Prostate gland (tissue), 2 donors: ENCODE measurements around the gene CFAP45. TPM values are rescaled to one million over a fixed set of nuclear protein-coding genes. Genes with fewer than 3 reads are reported as not detected.
A peak's percentile ranks its signal among the peaks of the same experiment; 100 is the strongest.

Experiments
- DNase-seq: peaks from one replicate; pipeline ENCODE4 v3.0.0-alpha.2; 2019; ENCODE audit warnings: low spot score
- H3K27ac ChIP-seq, 2 donors: fragments of 200-600 bp; sonication (generic); 2 replicates each; pipeline ENCODE4 v1.5.1; 2017 to 2019
- H3K27me3 ChIP-seq: fragments of 200-600 bp; sonication (generic); replicated peaks from 2 replicates; pipeline ENCODE4 v1.5.1; 2019; ENCODE audit not compliant: insufficient read depth
- H3K36me3 ChIP-seq, 2 donors: fragments of 200-600 bp; sonication (generic); 1 replicate in 1 of 2; 2 replicates in 1 of 2; pipeline versions ENCODE4 v1.5.1 to v1.8.1; 2017 to 2019
- H3K4me1 ChIP-seq: fragments of 200-600 bp; sonication (generic); replicated peaks from 2 replicates; pipeline ENCODE4 v1.5.1; 2019
- H3K4me3 ChIP-seq, 2 donors: fragments of 200-600 bp; sonication (generic); 2 replicates each; pipeline ENCODE4 v1.5.1; 2017 to 2019
- H3K9me3 ChIP-seq: fragments of 200-600 bp; sonication (generic); 2 replicates; pipeline ENCODE4 v1.5.1; 2017
- POLR2A ChIP-seq: fragments of 450-650 bp; IDR thresholded peaks from one replicate; pipeline ENCODE4 v1.6.1; 2016; ENCODE audit warnings: antibody characterized with exemption, mild to moderate bottlenecking
- POLR2AphosphoS5 ChIP-seq: sonication (generic); formaldehyde crosslinking; IDR thresholded peaks from one replicate; pipeline ENCODE4 v1.6.1; 2017; ENCODE audit warnings: antibody characterized with exemption
- WGBS: methylation state at CpG from one replicate; pipeline ENCODE4 v1.1.5; 2018; 5-methylcytosine and 5-hydroxymethylcytosine counted together
- intact Hi-C: fragments of 100-400 bp; cut with DNase I; formaldehyde crosslinking; loops from one replicate; pipeline ENCODE4 v1.14.2; 2022
- total RNA-seq, 2 donors: library from RNA; depleted of rRNA; stranded (reverse); fragments of >200 nt; gene quantifications; one replicate each; pipeline ENCODE4 v1.1.0, GENCODE V29; 2016
- TF ChIP-seq, protein P1 (sequence below), 4 experiments: fragments of 200-600 bp in 2 of 4; fragments of 450-650 bp in 2 of 4; sonication (generic) in 2 of 4; IDR thresholded peaks; 1 replicate in 3 of 4; 2 replicates in 1 of 4; pipeline ENCODE4 v1.5.1; 2016 to 2019; ENCODE audit warnings: antibody characterized with exemption in 4 of 4, mild to moderate bottlenecking in 2 of 4, moderate library complexity in 2 of 4

The CFAP45 gene
- total RNA-seq, 2 donors from 2014 or later: 2.6 TPM; not detected in 1

DNA sequence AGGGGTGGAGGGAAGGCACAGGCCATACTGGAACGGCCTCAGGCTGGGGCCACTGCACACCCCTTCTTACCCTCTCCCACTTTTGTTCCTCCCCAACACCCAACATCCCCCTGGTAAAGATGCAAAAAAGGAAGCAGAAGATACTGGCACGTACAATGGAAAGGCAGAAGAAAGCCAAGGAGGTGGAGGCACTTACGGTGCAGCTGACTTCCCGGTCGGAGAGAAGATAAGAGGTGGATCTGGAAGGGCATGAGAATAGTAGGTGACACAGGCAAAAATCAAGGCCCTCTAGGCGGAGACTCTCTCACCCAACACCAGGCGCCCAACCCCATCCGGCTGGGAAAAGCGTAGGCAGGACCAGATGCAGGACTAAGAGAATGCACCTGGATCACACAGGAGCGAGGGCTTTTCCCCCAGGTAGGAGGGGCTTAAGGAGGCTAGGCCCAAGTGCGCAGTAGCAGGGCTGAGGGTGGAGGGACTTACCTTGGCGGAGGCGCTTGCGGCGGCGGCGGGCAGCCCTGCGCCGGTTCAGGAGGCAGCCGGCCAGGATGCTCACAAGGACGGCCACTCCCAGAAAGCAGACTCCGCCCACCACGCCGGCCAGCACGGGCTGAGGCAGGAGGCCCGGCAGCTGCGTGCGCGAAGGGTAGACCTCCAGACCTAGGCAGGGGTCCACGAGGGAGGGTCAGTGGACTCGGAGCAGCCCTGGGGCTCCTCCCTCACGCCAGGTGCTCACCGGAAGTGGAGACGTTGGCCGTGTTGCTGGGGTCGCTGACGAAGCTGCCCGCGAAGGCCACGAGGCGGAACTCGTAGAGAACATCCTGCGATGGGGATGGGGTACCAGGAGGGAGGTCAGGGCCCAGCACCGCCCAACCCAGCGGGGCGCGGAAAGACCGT lies 29.4 kb upstream of the CFAP45 start:
- H3K9me3 ChIP-seq: no peaks in the 10 kb centered on the region
- TF ChIP-seq POLR2A (no peak), POLR2AphosphoS5 (no peak)
- H3K4me3 ChIP-seq: no peak overlapping the region
- peaks cover 5% of the 10 kb centered on the region for H3K4me1 ChIP-seq
- H3K27ac ChIP-seq: peak overlapping the region in 1 of 2 donors; percentile 11
- H3K27me3 ChIP-seq: no peaks in the 10 kb centered on the region
- peak; percentile 58 for DNase-seq
- intact Hi-C loops: loop anchor here (10.0 kb wide), 1 partner anchor 75 kb away; no protein-coding TSS in a partner anchor
- WGBS: 82% methylated on average over 48 of the region's 48 CpGs
- no peaks in the 10 kb centered on the region for H3K36me3 ChIP-seq

DNA sequence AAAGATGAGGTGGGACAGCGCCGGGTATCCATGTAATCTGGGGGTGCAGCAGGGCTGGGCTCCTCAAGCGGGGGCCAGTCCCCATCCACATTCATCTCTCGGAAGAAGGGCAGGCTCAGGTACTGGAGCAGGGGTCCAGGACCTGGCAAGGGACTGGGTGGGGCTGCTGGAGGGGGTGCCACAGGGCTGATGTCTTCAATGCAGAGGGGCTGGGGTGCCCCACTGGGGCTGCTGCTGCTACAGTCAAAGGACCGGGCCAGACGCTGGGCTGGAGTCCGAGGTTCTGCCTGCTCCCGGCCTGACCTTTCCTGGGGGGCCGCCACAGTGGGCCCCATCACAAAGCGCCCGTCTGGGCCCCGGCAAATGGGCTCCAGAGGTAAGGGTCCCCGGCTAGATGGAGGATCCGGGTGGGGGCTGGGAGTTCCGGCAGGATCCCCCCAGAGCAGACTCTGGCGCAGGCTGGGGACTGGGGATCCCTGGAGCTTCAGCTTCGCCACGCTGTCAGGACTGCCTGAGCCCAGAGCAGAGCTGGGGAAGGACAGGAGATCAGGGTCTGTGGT lies 28.6 kb upstream of the CFAP45 start:
- TF ChIP-seq, protein P1, sequence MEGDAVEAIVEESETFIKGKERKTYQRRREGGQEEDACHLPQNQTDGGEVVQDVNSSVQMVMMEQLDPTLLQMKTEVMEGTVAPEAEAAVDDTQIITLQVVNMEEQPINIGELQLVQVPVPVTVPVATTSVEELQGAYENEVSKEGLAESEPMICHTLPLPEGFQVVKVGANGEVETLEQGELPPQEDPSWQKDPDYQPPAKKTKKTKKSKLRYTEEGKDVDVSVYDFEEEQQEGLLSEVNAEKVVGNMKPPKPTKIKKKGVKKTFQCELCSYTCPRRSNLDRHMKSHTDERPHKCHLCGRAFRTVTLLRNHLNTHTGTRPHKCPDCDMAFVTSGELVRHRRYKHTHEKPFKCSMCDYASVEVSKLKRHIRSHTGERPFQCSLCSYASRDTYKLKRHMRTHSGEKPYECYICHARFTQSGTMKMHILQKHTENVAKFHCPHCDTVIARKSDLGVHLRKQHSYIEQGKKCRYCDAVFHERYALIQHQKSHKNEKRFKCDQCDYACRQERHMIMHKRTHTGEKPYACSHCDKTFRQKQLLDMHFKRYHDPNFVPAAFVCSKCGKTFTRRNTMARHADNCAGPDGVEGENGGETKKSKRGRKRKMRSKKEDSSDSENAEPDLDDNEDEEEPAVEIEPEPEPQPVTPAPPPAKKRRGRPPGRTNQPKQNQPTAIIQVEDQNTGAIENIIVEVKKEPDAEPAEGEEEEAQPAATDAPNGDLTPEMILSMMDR (IDR thresholded peaks at IDR 0.05): no peak
- TF ChIP-seq POLR2AphosphoS5: no peak
- no peak for TF ChIP-seq POLR2A
- Histone ChIP-seq H3K4me3 (no peak overlapping the region), H3K36me3 (no peaks in the 10 kb centered on the region), H3K9me3 (no peaks in the 10 kb centered on the region), H3K27ac (no peak overlapping the region), H3K27me3 (no peaks in the 10 kb centered on the region), H3K4me1 (peaks cover 8% of the 10 kb centered on the region)
- no peak for DNase-seq
- WGBS: 91% methylated on average over 18 of the region's 18 CpGs
- intact Hi-C loops: loop anchor here (10.0 kb wide), 1 partner anchor 74 kb away; no protein-coding TSS in a partner anchor

DNA sequence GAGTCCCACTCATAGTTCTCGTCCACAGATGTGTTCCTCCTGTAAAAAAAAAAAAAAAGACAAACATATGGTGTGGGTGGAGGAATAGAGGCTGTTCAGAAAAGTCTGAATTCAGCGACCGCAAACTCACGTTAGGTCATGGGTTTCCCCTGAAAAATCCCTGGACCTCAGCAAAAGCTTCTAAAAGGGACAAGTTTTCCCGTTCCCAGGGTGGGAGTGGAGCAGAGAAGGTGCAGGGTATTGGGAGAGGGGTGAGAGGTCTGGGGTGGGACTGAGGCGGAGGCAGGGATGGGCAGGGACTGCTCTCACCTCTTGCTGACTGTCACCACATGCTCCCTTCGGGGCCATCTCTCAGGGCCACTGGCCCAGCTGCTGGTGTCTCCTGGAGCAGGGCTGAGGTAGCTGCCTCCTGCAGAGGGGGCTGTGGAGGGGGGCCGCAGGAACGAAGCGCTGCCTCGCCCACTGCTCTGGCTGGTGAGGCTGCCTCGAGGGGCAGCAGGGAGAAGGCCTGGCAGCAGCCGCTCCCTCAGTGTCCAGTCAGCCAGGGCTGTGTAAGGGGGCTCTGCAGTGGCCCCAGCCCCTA lies 28.0 kb upstream of the CFAP45 start:
- Histone ChIP-seq H3K4me3 (no peak overlapping the region), H3K9me3 (no peaks in the 10 kb centered on the region), H3K36me3 (no peaks in the 10 kb centered on the region), H3K4me1 (peaks cover 14% of the 10 kb centered on the region), H3K27me3 (no peaks in the 10 kb centered on the region), H3K27ac (no peak overlapping the region)
- WGBS: 72% methylated on average over 13 of the region's 13 CpGs
- DNase-seq: no peak
- intact Hi-C loops: loop anchor here (10.0 kb wide), 1 partner anchor 73 kb away; no protein-coding TSS in a partner anchor
- TF ChIP-seq, protein P1 (IDR thresholded peaks at IDR 0.05): no peak
- TF ChIP-seq POLR2A (no peak), POLR2AphosphoS5 (no peak)

DNA sequence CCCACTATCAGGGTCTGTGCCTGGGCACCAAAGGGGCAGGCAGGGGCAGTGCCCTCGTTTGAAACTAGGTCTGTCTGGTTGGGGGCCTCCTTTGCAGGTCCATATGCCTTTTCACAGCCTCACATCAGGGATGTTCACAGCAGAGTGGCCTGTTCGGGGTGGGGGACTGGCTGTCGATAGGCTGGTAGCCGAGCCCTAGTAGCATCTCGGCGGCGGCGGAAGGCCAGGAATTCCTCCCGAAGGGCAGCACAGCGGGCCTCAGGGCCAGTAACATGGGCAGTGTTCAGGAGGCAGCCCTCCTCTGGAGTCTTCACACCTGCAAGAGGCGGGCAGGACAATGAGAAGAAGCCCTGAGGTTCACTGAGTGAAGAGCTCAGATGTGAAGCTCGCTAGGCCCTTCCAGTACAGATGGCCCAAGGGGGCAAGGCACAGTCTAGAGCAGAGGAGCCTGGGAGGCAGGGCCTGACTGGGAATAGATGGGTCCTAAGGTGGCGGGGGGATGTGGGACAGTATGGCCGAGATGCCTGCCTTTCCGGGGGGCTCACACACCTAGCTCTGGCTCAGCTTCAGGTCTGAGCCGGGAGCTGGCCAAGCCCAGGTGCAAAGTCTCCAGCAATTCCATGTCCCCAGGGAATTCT lies 27.4 kb upstream of the CFAP45 start:
- intact Hi-C loops: loop anchor here (10.0 kb wide), 1 partner anchor 73 kb away; no protein-coding TSS in a partner anchor
- TF ChIP-seq POLR2AphosphoS5 (no peak), POLR2A (no peak)
- TF ChIP-seq, protein P1 (IDR thresholded peaks at IDR 0.05): no peak

DNA sequence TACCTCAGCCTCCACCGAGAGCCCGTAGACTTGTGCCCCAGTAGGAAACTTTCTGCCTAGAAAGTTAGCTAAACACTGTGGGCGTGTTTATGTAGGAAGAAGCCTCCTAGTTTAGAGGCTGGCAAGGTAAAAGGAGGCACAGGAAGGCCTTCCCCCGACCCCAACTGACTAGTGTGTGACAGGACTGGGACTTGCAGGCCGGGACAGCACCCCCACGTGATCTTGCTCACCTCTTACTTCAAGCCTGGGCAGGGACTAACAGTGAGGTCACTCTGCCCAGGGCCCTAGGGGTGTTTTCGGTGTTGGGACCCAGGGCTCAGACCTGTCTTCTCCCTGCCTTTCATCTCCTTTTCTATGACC lies 25.7 kb upstream of the CFAP45 start:
- H3K9me3 ChIP-seq: no peaks in the 10 kb centered on the region
- intact Hi-C loops: loop anchor here (10.0 kb wide), 1 partner anchor 71 kb away; no protein-coding TSS in a partner anchor
- no peaks in the 10 kb centered on the region for H3K36me3 ChIP-seq
- 2% methylated on average over 7 of the region's 7 CpGs for whole genome bisulfite sequencing
- TF ChIP-seq POLR2AphosphoS5: peak; percentile 1
- no peak for TF ChIP-seq POLR2A
- DNase-seq: peak; percentile 48
- peaks cover 17% of the 10 kb centered on the region for H3K4me1 ChIP-seq
- H3K27ac ChIP-seq: peak overlapping the region; percentile 72 to 84
- no peaks in the 10 kb centered on the region for H3K27me3 ChIP-seq
- H3K4me3 ChIP-seq: peak overlapping the region; percentile 53 to 66

More for the DNA sequence above, 27.4 kb upstream of the CFAP45 start:
- 83% methylated on average over 16 of the region's 16 CpGs for WGBS
- Histone ChIP-seq H3K27ac (no peak overlapping the region), H3K4me3 (no peak overlapping the region), H3K27me3 (no peaks in the 10 kb centered on the region), H3K4me1 (peaks cover 17% of the 10 kb centered on the region), H3K9me3 (no peaks in the 10 kb centered on the region), H3K36me3 (no peaks in the 10 kb centered on the region)
- DNase-seq: no peak
